Activated CD8-positive, alpha-beta T cell treated with anti-CD3 and anti-CD28 coated beads, Interleukin-2, amount 10 ng/mL, durations not matched to agents 7 days and 5 days (primary cell): ENCODE data around the gene OLFML1. TPM values are rescaled to one million over a fixed set of nuclear protein-coding genes. Genes with fewer than 3 reads are reported as not detected.

Source experiments
- ATAC-seq: fragments of 150-1000 bp; cut with Tn5 transposase; one replicate; pipeline ENCODE4 v1.10.0; 2021; ENCODE audit warnings: moderate library complexity
- CTCF ChIA-PET: fragments of 350-600 bp; sonication (Branson Sonifier 250); formaldehyde crosslinking; loops from one replicate; lab custom pipeline; 2021; ENCODE audit warnings: antibody characterized with exemption; lab: Charles Lee
- POLR2A ChIA-PET: fragments of 350-600 bp; sonication (Branson Sonifier 250); formaldehyde crosslinking; loops from one replicate; lab custom pipeline; 2021; ENCODE audit warnings: antibody characterized with exemption; lab: Charles Lee
- DNase-seq: peaks from one replicate; pipeline ENCODE4 v3.0.0-alpha.2; 2020
- H3K27ac Mint-ChIP-seq: one replicate; pipeline ENCODE4 v1.8.0; 2021; ENCODE audit warnings: mild to moderate bottlenecking, mixed read lengths
- H3K27me3 Mint-ChIP-seq: one replicate; pipeline ENCODE4 v1.8.0; 2021; ENCODE audit warnings: low read depth, mixed read lengths
- H3K36me3 Mint-ChIP-seq: one replicate; pipeline ENCODE4 v1.8.0; 2021; ENCODE audit warnings: low read depth, mixed read lengths
- H3K4me1 Mint-ChIP-seq: one replicate; pipeline ENCODE4 v1.8.0; 2021; ENCODE audit warnings: low read depth, mixed read lengths
- H3K4me3 Mint-ChIP-seq: one replicate; pipeline ENCODE4 v1.8.0; 2021; ENCODE audit warnings: mild to moderate bottlenecking, mixed read lengths
- H3K9me3 Mint-ChIP-seq: one replicate; pipeline ENCODE4 v1.8.0; 2022; ENCODE audit warnings: mixed read lengths; ENCODE audit not compliant: insufficient read depth
- total RNA-seq, 2 experiments: library from RNA; stranded (reverse); gene quantifications; one replicate each; pipeline ENCODE4 v1.2.3, GENCODE V29; 2021

Gene OLFML1
- total RNA-seq, 2 experiments from 2014 or later: not detected

- no peak overlapping the region for H3K4me3 Mint-ChIP-seq
- no peak for ATAC-seq
- H3K4me1 Mint-ChIP-seq: peaks cover 61% of the 10 kb centered on the region
- H3K27me3 Mint-ChIP-seq: peaks cover 16% of the 10 kb centered on the region
- H3K36me3 Mint-ChIP-seq: peaks cover 2% of the 10 kb centered on the region
- no peaks in the 10 kb centered on the region for H3K9me3 Mint-ChIP-seq
- ChIA-PET POLR2A (no interaction called here), CTCF (interaction anchor here (3.0 kb wide), 1 partner anchor 23 kb away, joined by 12 read pairs; the partner anchor contains the start of gene PPFIBP2)
- H3K27ac Mint-ChIP-seq: peak overlapping the region; percentile 44
- no peak for DNase-seq
Measured at GRCh38 chr11:7536100-7536499, 50.8 kb downstream of the OLFML1 start.

- Mint-ChIP-seq H3K4me1 (peaks cover 63% of the 10 kb centered on the region), H3K4me3 (no peak overlapping the region), H3K9me3 (no peaks in the 10 kb centered on the region), H3K36me3 (no peaks in the 10 kb centered on the region), H3K27me3 (peaks cover 16% of the 10 kb centered on the region), H3K27ac (no peak overlapping the region)
- DNase-seq (no peak), ATAC-seq (no peak)
- POLR2A ChIA-PET: no interaction called here
- CTCF ChIA-PET: interaction anchor here (0.6 to 3.6 kb wide), 3 partner anchors 8 to 16 kb away, joined by 3 to 11 read pairs (median 5); no protein-coding TSS in a partner anchor
Measured at GRCh38 chr11:7537265-7537664, 52.0 kb downstream of the OLFML1 start.

- CTCF ChIA-PET: interaction anchor here (1.1 to 3.6 kb wide), 5 partner anchors 9 to 96 kb away, joined by 4 to 19 read pairs (median 5); partner anchors contain the start of gene PPFIBP2
- peak overlapping the region; percentile 49 for H3K4me3 Mint-ChIP-seq
- peak; percentile 69 for ATAC-seq
Measured at GRCh38 chr11:7538031-7538430, 52.7 kb downstream of the OLFML1 start.

GRCh38 chr11:7538466-7539454 lies 53.5 kb downstream of the OLFML1 start:
- Mint-ChIP-seq H3K4me1 (peaks cover 64% of the 10 kb centered on the region), H3K27ac (peak overlapping the region; percentile 18), H3K4me3 (peak overlapping the region; percentile 49), H3K9me3 (no peaks in the 10 kb centered on the region), H3K27me3 (peaks cover 13% of the 10 kb centered on the region), H3K36me3 (no peaks in the 10 kb centered on the region)
- ChIA-PET POLR2A (interaction anchor here (0.6 kb wide), 1 partner anchor 10 kb away, joined by 5 read pairs; no protein-coding TSS in a partner anchor), CTCF (interaction anchor here (1.1 to 3.6 kb wide), 5 partner anchors 9 to 96 kb away, joined by 4 to 19 read pairs (median 5); partner anchors contain the start of gene PPFIBP2)
- DNase-seq: no peak
- ATAC-seq: no peak

More at GRCh38 chr11:7538031-7538430, 52.7 kb downstream of the OLFML1 start:
- DNase-seq: peak; percentile 49
- Mint-ChIP-seq H3K27me3 (peaks cover 16% of the 10 kb centered on the region), H3K4me1 (peaks cover 65% of the 10 kb centered on the region), H3K27ac (peak overlapping the region; percentile 18), H3K36me3 (no peaks in the 10 kb centered on the region), H3K9me3 (no peaks in the 10 kb centered on the region)
- POLR2A ChIA-PET: no interaction called here

GRCh38 chr11:7540830-7541555 lies 55.7 kb downstream of the OLFML1 start:
- no peak overlapping the region for H3K4me3 Mint-ChIP-seq
- no peaks in the 10 kb centered on the region for H3K9me3 Mint-ChIP-seq
- peaks cover 8% of the 10 kb centered on the region for H3K27me3 Mint-ChIP-seq
- no peaks in the 10 kb centered on the region for H3K36me3 Mint-ChIP-seq
- DNase-seq (no peak), ATAC-seq (no peak)
- H3K27ac Mint-ChIP-seq: no peak overlapping the region
- peaks cover 43% of the 10 kb centered on the region for H3K4me1 Mint-ChIP-seq
- CTCF ChIA-PET: interaction anchor here (3.2 kb wide), 1 partner anchor 28 kb away, joined by 19 read pairs; the partner anchor contains the start of gene PPFIBP2
- POLR2A ChIA-PET: no interaction called here

- no peaks in the 10 kb centered on the region for H3K36me3 Mint-ChIP-seq
- no peaks in the 10 kb centered on the region for H3K27me3 Mint-ChIP-seq
- no peak for ATAC-seq
- no peaks in the 10 kb centered on the region for H3K9me3 Mint-ChIP-seq
- POLR2A ChIA-PET: no interaction called here
- peaks cover 20% of the 10 kb centered on the region for H3K4me1 Mint-ChIP-seq
- CTCF ChIA-PET: interaction anchor here (1.0 kb wide), 1 partner anchor 30 kb away, joined by 3 read pairs; the partner anchor contains the start of gene PPFIBP2
- no peak for DNase-seq
- H3K27ac Mint-ChIP-seq: no peak overlapping the region
- no peak overlapping the region for H3K4me3 Mint-ChIP-seq
Measured at GRCh38 chr11:7543302-7543701, 58.0 kb downstream of the OLFML1 start.

- CTCF ChIA-PET: interaction anchor here (0.6 kb wide), 1 partner anchor 485 kb away, joined by 3 read pairs; no protein-coding TSS in a partner anchor
- Mint-ChIP-seq H3K4me3 (no peak overlapping the region), H3K4me1 (peaks cover 13% of the 10 kb centered on the region)
Measured at GRCh38 chr11:7544021-7544420, 58.7 kb downstream of the OLFML1 start.

GRCh38 chr11:7545611-7546010 lies 60.3 kb downstream of the OLFML1 start:
- no peak for DNase-seq
- no peaks in the 10 kb centered on the region for H3K27me3 Mint-ChIP-seq
- H3K27ac Mint-ChIP-seq: no peak overlapping the region
- ChIA-PET CTCF (no interaction called here), POLR2A (no interaction called here)
- H3K9me3 Mint-ChIP-seq: no peaks in the 10 kb centered on the region
- H3K36me3 Mint-ChIP-seq: no peaks in the 10 kb centered on the region
- no peak overlapping the region for H3K4me3 Mint-ChIP-seq
- peaks cover 7% of the 10 kb centered on the region for H3K4me1 Mint-ChIP-seq
- no peak for ATAC-seq

More at GRCh38 chr11:7544021-7544420, 58.7 kb downstream of the OLFML1 start:
- Mint-ChIP-seq H3K27me3 (no peaks in the 10 kb centered on the region), H3K9me3 (no peaks in the 10 kb centered on the region), H3K36me3 (no peaks in the 10 kb centered on the region), H3K27ac (no peak overlapping the region)
- POLR2A ChIA-PET: no interaction called here
- DNase-seq (no peak), ATAC-seq (no peak)

GRCh38 chr11:7546324-7546791 lies 61.1 kb downstream of the OLFML1 start:
- Mint-ChIP-seq H3K36me3 (no peaks in the 10 kb centered on the region), H3K4me3 (no peak overlapping the region), H3K27me3 (no peaks in the 10 kb centered on the region), H3K4me1 (peaks cover 7% of the 10 kb centered on the region), H3K27ac (no peak overlapping the region), H3K9me3 (no peaks in the 10 kb centered on the region)
- CTCF ChIA-PET: interaction anchor here (1.0 kb wide), 1 partner anchor 33 kb away, joined by 3 read pairs; the partner anchor contains the start of gene PPFIBP2
- ATAC-seq: no peak
- DNase-seq: no peak
- POLR2A ChIA-PET: no interaction called here

GRCh38 chr11:7547687-7548086 lies 62.4 kb downstream of the OLFML1 start:
- ChIA-PET POLR2A (no interaction called here), CTCF (interaction anchor here (1.1 to 2.6 kb wide), 3 partner anchors 9 to 195 kb away, joined by 3 to 9 read pairs (median 4); partner anchors contain the start of gene PPFIBP2)
- no peaks in the 10 kb centered on the region for H3K9me3 Mint-ChIP-seq
- no peak overlapping the region for H3K4me3 Mint-ChIP-seq
- no peaks in the 10 kb centered on the region for H3K27me3 Mint-ChIP-seq
- H3K27ac Mint-ChIP-seq: no peak overlapping the region
- H3K36me3 Mint-ChIP-seq: no peaks in the 10 kb centered on the region
- ATAC-seq (no peak), DNase-seq (no peak)
- H3K4me1 Mint-ChIP-seq: peaks cover 4% of the 10 kb centered on the region
